Activated CD8-positive, alpha-beta T cell treated with anti-CD3 and anti-CD28 coated beads for 36 hours (primary cell): Measurements from ENCODE around the gene HIF1A. TPM values are rescaled to one million over a fixed set of nuclear protein-coding genes. Genes with fewer than 3 reads are reported as not detected.

Experiments used
- ATAC-seq: fragments of 200-7000 bp; cut with Tn5 transposase; one replicate; pipeline ENCODE4 v1.10.0; 2021; ENCODE audit warnings: mild to moderate bottlenecking, moderate library complexity
- CTCF ChIA-PET: fragments of 350-600 bp; sonication (Branson Sonifier 250); formaldehyde crosslinking; loops from one replicate; lab custom pipeline; 2021; ENCODE audit warnings: antibody characterized with exemption; lab: Charles Lee
- POLR2A ChIA-PET: fragments of 350-600 bp; sonication (Branson Sonifier 250); formaldehyde crosslinking; loops from one replicate; lab custom pipeline; 2021; ENCODE audit warnings: antibody characterized with exemption; lab: Charles Lee
- DNase-seq: peaks from one replicate; pipeline ENCODE4 v3.0.0-alpha.2; 2020
- H3K27ac Mint-ChIP-seq: one replicate; pipeline ENCODE4 v1.8.0; 2021; ENCODE audit warnings: mild to moderate bottlenecking, mixed read lengths
- H3K27me3 Mint-ChIP-seq: one replicate; pipeline ENCODE4 v1.8.0; 2021; ENCODE audit warnings: mixed read lengths
- H3K36me3 Mint-ChIP-seq: one replicate; pipeline ENCODE4 v1.8.0; 2021; ENCODE audit warnings: low read depth, mixed read lengths
- H3K4me1 Mint-ChIP-seq: one replicate; pipeline ENCODE4 v1.8.0; 2021; ENCODE audit warnings: low read depth, mixed read lengths
- H3K4me3 Mint-ChIP-seq: one replicate; pipeline ENCODE4 v1.8.0; 2021; ENCODE audit warnings: mild to moderate bottlenecking, moderate library complexity, mixed read lengths
- H3K9me3 Mint-ChIP-seq: one replicate; pipeline ENCODE4 v1.8.0; 2021; ENCODE audit warnings: mixed read lengths
- CTCF ChIP-seq: fragments of 200-600 bp; IDR thresholded peaks from one replicate; pipeline ENCODE4 v1.8.0; 2022; ENCODE audit warnings: antibody characterized with exemption, mild to moderate bottlenecking
- intact Hi-C: fragments of 100-400 bp; cut with micrococcal nuclease; formaldehyde crosslinking; loops from one replicate; pipeline ENCODE4 v1.10.0; 2022
- total RNA-seq, 2 experiments: library from RNA; stranded (reverse); gene quantifications; one replicate each; pipeline ENCODE4 v1.2.3, GENCODE V29; 2021

Gene HIF1A
- total RNA-seq, 2 experiments from 2014 or later, result 133 to 140 TPM

- CTCF ChIA-PET, result interaction anchor here (1.2 kb wide), 1 partner anchor 9 kb away, joined by 3 read pairs; no protein-coding TSS in a partner anchor
- Mint-ChIP-seq H3K9me3 (no peaks in the 10 kb centered on the region), H3K27me3 (no peaks in the 10 kb centered on the region), H3K27ac (no peak overlapping the region), H3K36me3 (no peaks in the 10 kb centered on the region), H3K4me3 (no peak overlapping the region), H3K4me1 (peaks cover 8% of the 10 kb centered on the region)
- peak; percentile 62 for DNase-seq
- TF ChIP-seq CTCF, result no peak
- POLR2A ChIA-PET, result interaction anchor here (0.9 to 1.5 kb wide), 2 partner anchors 21 to 23 kb away, joined by 3 to 8 read pairs; partner anchors contain the start of gene HIF1A
- intact Hi-C loops, result no loop called here
- peak; percentile 84 for ATAC-seq
Measured at GRCh38 chr14:61671082-61671481, 24.2 kb upstream of the HIF1A start.

GRCh38 chr14:61672796-61673195, 22.5 kb upstream of the HIF1A start:
- no peak for TF ChIP-seq CTCF
- DNase-seq (no peak), ATAC-seq (no peak)
- peaks cover 8% of the 10 kb centered on the region for H3K4me1 Mint-ChIP-seq
- no peak overlapping the region for H3K27ac Mint-ChIP-seq
- no peaks in the 10 kb centered on the region for H3K27me3 Mint-ChIP-seq
- no peaks in the 10 kb centered on the region for H3K9me3 Mint-ChIP-seq
- H3K4me3 Mint-ChIP-seq, result no peak overlapping the region
- H3K36me3 Mint-ChIP-seq, result no peaks in the 10 kb centered on the region
- intact Hi-C loops, result no loop called here
- ChIA-PET CTCF (interaction anchor here (0.7 to 1.1 kb wide), 2 partner anchors 127 to 278 kb away, joined by 3 to 6 read pairs; no protein-coding TSS in a partner anchor), POLR2A (no interaction called here)

- no peak overlapping the region for H3K4me3 Mint-ChIP-seq
- no peaks in the 10 kb centered on the region for H3K27me3 Mint-ChIP-seq
- no peaks in the 10 kb centered on the region for H3K9me3 Mint-ChIP-seq
- no peaks in the 10 kb centered on the region for H3K36me3 Mint-ChIP-seq
- DNase-seq (no peak), ATAC-seq (no peak)
- CTCF ChIA-PET, result interaction anchor here (1.1 kb wide), 1 partner anchor 279 kb away, joined by 6 read pairs; no protein-coding TSS in a partner anchor
- intact Hi-C loops, result no loop called here
- peaks cover 8% of the 10 kb centered on the region for H3K4me1 Mint-ChIP-seq
- TF ChIP-seq CTCF, result no peak
- H3K27ac Mint-ChIP-seq, result peak overlapping the region; percentile 22
- POLR2A ChIA-PET, result interaction anchor here (0.6 kb wide), 1 partner anchor 356 kb away, joined by 3 read pairs; no protein-coding TSS in a partner anchor
Measured at GRCh38 chr14:61673305-61673704, 22.0 kb upstream of the HIF1A start.

- Mint-ChIP-seq H3K9me3 (no peaks in the 10 kb centered on the region), H3K27me3 (no peaks in the 10 kb centered on the region), H3K27ac (no peak overlapping the region), H3K36me3 (no peaks in the 10 kb centered on the region), H3K4me1 (peaks cover 8% of the 10 kb centered on the region), H3K4me3 (no peak overlapping the region)
- TF ChIP-seq CTCF, result no peak
- ChIA-PET POLR2A (interaction anchor here (0.6 to 1.1 kb wide), 2 partner anchors 21 to 163 kb away, joined by 3 read pairs; no protein-coding TSS in a partner anchor), CTCF (interaction anchor here (1.2 kb wide), 1 partner anchor 113 kb away, joined by 4 read pairs; no protein-coding TSS in a partner anchor)
- intact Hi-C loops, result no loop called here
- DNase-seq, result no peak
- ATAC-seq, result no peak
Measured at GRCh38 chr14:61675291-61675690, 20.0 kb upstream of the HIF1A start.

- ATAC-seq, result no peak
- no peak for TF ChIP-seq CTCF
- no peaks in the 10 kb centered on the region for H3K27me3 Mint-ChIP-seq
- H3K36me3 Mint-ChIP-seq, result no peaks in the 10 kb centered on the region
- no peak overlapping the region for H3K4me3 Mint-ChIP-seq
- no peak overlapping the region for H3K27ac Mint-ChIP-seq
- DNase-seq, result no peak
- ChIA-PET CTCF (no interaction called here), POLR2A (no interaction called here)
- intact Hi-C loops, result no loop called here
- no peaks in the 10 kb centered on the region for H3K9me3 Mint-ChIP-seq
- peaks cover 6% of the 10 kb centered on the region for H3K4me1 Mint-ChIP-seq
Measured at GRCh38 chr14:61677479-61677878, 17.8 kb upstream of the HIF1A start.
